ENCODE measurements around the gene DCBLD2.

The DCBLD2 gene

GRCh38 chr3:98829246-98829832 is 72.2 kb downstream of the DCBLD2 start:
- no peak for DNase-seq (ENCODE audit: low spot score)

GRCh38 chr3:98827221-98827920 is 74.1 kb downstream of the DCBLD2 start:
- DNase-seq (ENCODE audit: low spot score): no peak

- no peak for DNase-seq (ENCODE audit: low spot score)
These were observed 75.4 kb downstream of the DCBLD2 start for GRCh38 chr3:98826126-98826525.

- DNase-seq (ENCODE audit: low spot score): no peak
These were observed 77.2 kb downstream of the DCBLD2 start for GRCh38 chr3:98824256-98824655.

GRCh38 chr3:98823791-98824190 is 77.7 kb downstream of the DCBLD2 start:
- DNase-seq (ENCODE audit: low spot score): no peak

GRCh38 chr3:98821063-98821462 is 80.4 kb downstream of the DCBLD2 start:
- DNase-seq (ENCODE audit: low spot score): no peak

- peak; percentile 47 for DNase-seq (ENCODE audit: low spot score)
These were observed 83.9 kb downstream of the DCBLD2 start for GRCh38 chr3:98817547-98818041.

- no peak for DNase-seq (ENCODE audit: low spot score)
These were observed 86.6 kb downstream of the DCBLD2 start for GRCh38 chr3:98814817-98815420.

- DNase-seq (ENCODE audit: low spot score): peak; percentile 31
These were observed 88.6 kb downstream of the DCBLD2 start for GRCh38 chr3:98812851-98813374.

GRCh38 chr3:98811048-98811447 is 90.4 kb downstream of the DCBLD2 start:
- DNase-seq (ENCODE audit: low spot score): no peak

- no peak for DNase-seq (ENCODE audit: low spot score)
These were observed 91.9 kb downstream of the DCBLD2 start for GRCh38 chr3:98809557-98809956.

- no peak for DNase-seq (ENCODE audit: low spot score)
These were observed 93.4 kb downstream of the DCBLD2 start for GRCh38 chr3:98808071-98808470.

GRCh38 chr3:98807561-98807960 is 93.9 kb downstream of the DCBLD2 start:
- DNase-seq (ENCODE audit: low spot score): no peak

- no peak for DNase-seq (ENCODE audit: low spot score)
These were observed 94.5 kb downstream of the DCBLD2 start for GRCh38 chr3:98807011-98807410.

- no peak for DNase-seq (ENCODE audit: low spot score)
These were observed 95.0 kb downstream of the DCBLD2 start for GRCh38 chr3:98806521-98806920.

GRCh38 chr3:98805571-98805970 is 95.9 kb downstream of the DCBLD2 start:
- no peak for DNase-seq (ENCODE audit: low spot score)

GRCh38 chr3:98801043-98801747 is 100.3 kb downstream of the DCBLD2 start:
- DNase-seq (ENCODE audit: low spot score): no peak

GRCh38 chr3:98800401-98800800 is 101.1 kb downstream of the DCBLD2 start:
- DNase-seq (ENCODE audit: low spot score): no peak

- no peak for DNase-seq (ENCODE audit: low spot score)
These were observed 102.0 kb downstream of the DCBLD2 start for GRCh38 chr3:98799479-98799878.

GRCh38 chr3:98798820-98799219 is 102.7 kb downstream of the DCBLD2 start:
- DNase-seq (ENCODE audit: low spot score): no peak

GRCh38 chr3:98797905-98798304 is 103.6 kb downstream of the DCBLD2 start:
- DNase-seq (ENCODE audit: low spot score): no peak

- DNase-seq (ENCODE audit: low spot score): no peak
These were observed 105.2 kb downstream of the DCBLD2 start for GRCh38 chr3:98796334-98796733.

Measured in Ammon's horn (tissue), 1 donor.